Measurements from ENCODE around the gene DUSP9.
"Not testable (repeated sequence)": the region's sequence is repeated elsewhere in the genome, so short reads cannot be mapped to it uniquely, and the experiment has no call there.

DUSP9 gene, protein sequence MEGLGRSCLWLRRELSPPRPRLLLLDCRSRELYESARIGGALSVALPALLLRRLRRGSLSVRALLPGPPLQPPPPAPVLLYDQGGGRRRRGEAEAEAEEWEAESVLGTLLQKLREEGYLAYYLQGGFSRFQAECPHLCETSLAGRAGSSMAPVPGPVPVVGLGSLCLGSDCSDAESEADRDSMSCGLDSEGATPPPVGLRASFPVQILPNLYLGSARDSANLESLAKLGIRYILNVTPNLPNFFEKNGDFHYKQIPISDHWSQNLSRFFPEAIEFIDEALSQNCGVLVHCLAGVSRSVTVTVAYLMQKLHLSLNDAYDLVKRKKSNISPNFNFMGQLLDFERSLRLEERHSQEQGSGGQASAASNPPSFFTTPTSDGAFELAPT

DNA sequence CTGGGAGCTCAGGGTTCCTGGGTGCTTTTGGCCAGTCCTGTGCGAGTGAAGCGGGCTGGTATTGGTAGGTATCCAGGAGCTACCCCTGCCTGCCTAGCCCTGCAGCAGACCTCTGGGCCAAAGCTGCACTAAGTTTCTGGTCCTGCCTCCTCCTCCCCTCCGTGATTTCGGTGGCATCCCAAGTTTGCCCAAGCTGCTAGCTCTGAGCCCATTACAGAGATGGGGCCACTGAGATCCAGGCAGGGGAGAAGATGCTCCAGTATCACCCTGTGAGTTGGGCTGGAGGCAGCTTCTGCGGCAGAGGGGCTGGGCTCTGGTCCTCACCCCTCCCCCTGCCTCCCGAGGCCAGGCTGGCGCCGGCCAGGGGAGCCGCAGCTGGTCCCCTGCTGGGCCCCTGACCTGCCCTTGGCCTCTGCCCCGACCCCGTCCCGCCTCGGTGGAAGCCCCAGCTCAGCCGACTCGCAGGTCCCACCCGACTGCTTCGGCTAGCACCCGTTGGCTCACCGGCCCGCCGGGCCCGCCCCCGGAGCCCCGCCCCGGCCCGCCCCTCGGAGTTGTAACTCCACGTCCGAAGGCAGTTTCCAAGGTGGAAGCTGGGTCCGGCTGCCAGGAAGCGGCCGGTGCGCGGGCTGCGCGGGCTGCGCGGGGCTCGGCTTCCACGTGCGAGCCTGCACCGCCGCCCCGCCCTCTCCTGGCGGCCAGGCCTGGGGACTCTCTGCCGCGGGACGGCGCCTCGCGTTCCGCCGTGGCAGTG is at the start of gene DUSP9:
TSS of gene DUSP9 (plus strand) at position 584 of the 754 bp plus-strand sequence. CDS start 751 bp downstream, outside the sequence.
- DNase-seq, result no peak

DNA sequence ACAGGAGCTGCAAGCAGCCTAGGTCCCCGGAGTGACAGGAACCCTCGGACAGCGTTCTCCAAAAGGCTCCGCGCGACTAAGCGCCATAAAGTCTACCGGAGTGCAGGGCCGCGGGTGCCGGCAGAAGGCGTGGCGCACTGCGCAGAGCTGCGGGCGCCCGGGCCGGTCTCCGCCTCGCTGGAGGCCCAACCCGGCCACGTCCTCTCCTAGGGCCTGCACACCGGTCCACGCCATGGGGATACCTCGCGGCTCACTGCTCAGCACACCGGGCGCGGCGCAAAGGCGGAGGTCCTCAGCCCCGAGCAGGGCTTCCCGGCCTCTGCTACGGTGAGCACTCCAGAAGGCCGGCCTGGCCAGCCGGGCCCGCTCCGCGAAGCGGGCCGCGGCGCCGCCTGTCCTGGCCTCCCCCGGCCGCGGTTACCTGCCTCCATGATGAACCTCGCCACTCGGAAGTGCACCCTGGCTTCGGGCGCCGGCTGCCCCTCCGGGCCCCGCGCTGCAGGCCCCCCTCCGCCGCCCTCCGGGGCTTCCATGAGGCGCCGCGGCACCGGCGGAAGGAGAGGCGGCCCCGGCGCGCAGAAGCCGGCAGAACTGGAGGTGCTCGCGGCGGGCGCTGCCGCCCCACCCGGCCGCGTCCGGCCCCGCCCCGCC is 48.3 kb upstream of the DUSP9 start, which contains the start of gene CCNQ:
TSS of gene CCNQ (minus strand) at position 599 of the 651 bp plus-strand sequence. CDS start at position 533, 66 bp downstream.
- DNase-seq, result no peak

DNA sequence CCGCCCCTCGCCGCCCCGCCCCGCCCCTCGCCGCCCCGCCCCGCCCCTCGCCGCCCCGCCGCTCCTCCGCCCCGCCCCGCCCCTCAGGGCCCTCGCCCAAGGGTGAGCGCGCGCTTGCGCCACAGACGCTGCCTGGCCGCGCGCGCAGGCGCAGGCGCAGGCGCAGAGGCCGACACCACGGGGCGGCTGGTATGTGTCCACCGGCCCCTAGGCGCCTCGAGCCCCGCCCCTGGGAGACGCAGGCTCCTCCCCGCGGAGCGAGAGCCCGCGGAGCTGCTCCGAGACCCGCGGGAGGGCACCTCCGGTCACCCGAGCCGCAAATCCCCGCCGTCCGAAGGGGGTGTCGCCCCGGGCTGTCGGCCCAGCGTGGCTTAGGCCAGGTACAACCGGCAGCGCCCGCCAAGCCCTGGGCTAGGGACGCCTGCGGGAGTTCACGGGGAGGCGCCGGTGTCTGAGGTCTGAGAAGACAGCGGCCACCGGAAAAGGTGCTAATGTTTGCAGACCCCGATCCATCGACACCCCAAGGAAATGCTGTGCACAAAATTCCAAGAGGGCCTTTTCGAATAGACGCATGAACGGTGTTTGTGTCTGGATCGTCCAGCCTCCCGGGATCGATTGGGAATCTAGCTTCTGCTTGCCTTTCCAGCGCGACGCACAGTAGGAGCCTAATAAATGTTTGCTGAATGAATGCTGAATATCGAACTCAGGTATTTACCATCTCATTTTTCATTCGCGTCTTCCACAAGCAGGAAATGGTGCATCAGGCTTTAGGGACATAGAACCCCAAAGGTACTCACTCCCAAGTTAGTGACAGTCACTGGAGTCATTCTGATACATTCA is 47.6 kb upstream of the DUSP9 start:
- DNase-seq, result peak; percentile 53

DNA sequence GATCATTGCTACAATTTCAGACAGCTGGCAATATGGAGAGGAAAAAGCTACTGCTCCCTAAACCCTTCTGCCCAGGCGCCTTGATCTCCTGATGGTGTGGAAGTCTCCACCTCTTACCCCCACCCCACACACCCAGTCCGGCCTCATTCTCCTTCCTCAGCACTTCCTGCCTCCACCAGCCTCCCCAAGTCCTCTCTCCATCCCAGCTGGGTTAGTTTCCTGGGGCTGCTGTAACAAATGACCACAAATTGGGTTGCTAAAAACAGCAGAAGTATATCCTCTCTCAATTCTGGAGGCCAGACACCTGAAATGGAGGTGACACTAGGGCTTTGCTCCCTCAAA is 47.0 kb upstream of the DUSP9 start:
- DNase-seq, result no peak

DNA sequence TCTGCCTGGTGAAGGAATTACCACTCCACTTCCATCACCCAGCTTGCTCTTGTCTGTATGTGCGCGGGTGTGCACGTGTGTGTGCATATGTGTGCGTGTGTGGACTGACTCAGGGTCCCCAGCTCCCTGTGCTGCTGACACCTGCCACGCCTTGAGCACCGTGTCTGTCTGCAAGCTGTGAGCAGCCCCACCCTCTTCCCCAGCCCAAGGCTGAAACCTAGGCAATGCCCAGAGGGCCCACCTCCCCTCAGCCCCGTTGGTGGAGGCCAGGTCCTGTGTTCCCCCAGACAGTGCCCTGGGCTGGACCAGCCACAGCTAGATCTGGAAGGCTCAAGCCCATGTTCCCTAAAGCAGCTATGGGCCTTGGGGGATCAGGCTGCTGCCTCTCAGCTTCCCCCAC is 46.1 kb upstream of the DUSP9 start:
- no peak for DNase-seq

DNA sequence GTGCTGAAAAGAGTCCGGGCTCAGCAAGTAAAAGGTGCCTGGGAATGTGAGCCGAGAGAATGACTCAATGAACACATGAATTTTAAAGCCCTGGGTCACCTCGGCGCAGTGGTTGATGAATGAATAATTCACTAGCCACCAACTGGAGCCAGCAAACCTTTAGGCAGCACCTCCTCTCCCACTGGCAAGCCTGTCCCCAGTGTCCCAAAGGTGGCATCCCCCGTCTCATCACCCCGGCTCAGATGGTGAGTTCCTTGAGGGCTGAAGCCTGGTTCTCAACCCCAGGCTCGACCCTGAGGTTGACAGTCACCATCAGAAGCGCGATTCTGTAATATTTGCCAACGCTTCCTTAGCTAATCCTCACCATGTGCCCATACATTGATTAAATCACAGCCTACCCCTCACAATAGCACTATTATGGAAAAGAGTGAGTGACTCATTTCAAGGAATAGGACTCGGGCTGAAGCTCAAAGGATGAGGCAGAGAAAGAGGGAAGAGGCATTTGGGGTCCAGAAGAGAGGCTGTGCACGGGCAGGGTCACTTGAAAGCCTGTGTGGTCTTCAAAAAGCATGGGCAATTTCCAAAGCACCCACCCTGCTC is 45.4 kb upstream of the DUSP9 start:
- DNase-seq, result no peak

DNA sequence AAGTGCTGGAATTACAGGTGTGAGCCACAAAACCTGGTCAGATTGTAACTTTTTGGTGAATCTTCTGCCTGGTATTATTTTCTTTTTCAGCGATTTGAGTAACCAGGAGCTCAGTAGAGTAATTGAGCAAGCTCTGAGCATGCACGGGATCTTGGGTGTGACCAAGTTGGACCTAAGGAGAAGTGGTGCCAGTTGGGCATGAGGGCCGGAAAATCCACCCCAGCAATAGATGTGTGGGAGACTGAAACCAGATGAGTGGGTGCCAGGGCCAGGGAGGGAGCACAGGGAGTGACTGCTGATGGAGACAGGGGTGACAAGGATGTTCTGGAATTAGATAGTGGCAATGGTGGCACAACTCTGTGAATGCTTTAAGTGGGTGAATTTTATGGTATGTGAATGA is 44.4 kb upstream of the DUSP9 start:
- no peak for DNase-seq

DNA sequence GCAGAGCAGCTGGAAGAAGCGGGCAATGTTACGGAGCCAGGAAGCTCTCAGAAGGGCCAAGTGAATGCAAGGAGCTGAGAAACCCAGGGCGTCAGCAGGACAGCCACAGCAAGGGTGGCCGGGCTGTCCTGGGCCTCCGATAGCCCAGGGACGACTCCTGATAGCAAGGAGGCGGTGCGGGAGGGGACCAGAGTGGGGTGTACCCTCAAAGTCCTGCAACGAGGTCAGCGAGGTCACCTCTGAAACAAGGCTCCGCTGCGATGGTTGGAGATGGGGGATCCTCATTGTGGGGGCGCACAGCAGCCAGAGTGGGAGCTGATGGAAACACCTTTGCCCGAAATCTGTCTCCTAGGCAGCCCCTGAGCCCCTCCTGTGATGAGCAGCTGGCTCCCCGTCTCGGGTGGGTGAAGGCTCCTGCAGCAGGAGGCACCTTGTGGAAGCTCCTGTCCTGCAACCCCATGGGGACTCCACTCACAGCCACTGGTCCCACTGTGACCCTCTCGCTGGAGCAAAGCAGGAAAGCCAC is 43.8 kb upstream of the DUSP9 start:
- no peak for DNase-seq

DNA sequence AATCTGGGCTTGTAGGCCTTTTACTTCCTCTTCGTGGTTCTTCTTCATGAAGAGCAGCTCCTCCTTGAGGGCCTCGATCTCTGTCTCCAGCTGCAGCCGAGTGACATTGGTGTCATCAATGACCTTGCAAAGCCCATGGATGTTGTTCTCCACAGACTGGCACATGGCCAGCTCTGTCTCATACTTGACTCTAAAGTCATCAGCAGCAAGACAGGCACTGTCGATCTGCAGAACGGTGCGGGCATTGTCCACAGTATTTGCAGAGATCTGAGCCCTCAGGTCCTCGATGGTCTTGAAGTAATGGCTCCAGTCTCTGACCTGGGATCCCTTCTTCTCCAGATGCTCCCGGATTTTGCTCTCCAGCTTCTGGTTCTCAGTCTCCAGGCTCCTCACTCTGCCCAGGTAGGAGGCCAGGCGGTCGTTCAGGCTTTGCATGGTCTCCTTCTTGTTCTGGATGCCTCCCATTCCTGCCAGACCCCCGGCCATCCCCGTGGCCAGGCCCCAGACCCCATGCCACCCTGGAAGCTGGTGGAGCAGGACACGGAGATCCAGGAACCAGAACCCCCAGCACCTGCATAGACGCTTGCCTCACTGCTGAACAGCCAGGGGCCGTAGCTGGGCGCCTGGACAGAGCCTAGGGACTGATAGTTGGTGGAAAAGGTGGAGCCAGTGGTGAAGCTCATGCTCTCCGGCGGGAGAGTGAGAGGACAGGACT is 42.2 kb upstream of the DUSP9 start:
- DNase-seq, result not testable (repeated sequence)

DNA sequence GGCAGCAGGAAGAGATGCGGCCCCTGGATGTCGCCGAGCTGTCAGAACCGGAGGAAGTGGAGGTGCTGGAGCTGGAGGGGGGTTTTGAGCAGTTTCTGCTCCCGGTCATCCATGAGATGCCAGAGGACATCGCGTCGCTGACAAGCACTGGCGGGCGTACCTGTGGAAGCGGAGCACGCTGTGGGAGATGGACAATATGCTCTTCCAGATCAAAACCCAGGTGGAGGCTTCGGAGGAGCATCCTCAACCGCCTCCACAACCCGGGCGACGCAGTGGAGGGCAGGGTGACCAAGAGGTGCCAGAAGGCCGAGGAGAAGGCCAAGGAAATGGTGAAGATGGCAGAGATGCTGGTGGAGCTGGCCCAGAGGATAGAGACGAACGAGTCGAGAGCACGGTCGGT is 40.5 kb upstream of the DUSP9 start:
- DNase-seq, result no peak

DNA sequence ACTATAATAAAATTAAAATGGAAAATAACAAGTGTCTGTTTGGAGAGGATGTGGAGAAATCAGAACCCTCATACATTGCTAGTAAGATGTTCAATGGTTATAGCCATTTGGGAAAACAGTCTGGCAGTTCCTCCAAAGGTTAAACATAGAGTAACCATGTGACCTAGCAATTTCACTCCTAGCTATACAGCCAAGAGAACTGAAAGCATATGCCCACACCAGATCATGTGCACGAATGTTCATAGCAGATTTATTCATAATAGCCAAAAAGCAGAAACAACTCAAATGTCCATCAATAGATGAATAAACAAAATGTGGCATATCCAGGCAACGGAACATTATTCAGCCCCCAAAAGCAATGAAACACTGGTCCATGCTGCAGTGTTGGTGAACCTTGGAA is 38.6 kb upstream of the DUSP9 start:
- DNase-seq, result no peak

DNA sequence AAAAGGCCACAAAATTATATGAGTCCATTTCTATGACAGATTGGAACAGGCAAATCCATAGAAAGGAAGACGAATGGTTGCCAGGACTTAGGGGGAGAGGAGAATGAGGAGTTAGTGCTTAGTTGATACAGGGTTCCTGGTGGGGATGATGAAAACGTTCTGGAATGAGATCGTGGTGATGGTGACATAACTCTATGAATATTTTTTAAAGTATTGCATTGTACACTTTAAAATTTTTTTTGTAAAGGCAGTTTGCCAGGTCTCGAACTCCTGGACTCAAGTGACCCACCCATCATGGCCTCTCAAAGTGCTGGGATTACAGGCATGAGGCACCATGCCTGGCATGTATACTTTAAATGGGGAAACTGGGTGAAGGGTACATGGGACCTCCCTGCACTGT is 38.2 kb upstream of the DUSP9 start:
- no peak for DNase-seq

DNA sequence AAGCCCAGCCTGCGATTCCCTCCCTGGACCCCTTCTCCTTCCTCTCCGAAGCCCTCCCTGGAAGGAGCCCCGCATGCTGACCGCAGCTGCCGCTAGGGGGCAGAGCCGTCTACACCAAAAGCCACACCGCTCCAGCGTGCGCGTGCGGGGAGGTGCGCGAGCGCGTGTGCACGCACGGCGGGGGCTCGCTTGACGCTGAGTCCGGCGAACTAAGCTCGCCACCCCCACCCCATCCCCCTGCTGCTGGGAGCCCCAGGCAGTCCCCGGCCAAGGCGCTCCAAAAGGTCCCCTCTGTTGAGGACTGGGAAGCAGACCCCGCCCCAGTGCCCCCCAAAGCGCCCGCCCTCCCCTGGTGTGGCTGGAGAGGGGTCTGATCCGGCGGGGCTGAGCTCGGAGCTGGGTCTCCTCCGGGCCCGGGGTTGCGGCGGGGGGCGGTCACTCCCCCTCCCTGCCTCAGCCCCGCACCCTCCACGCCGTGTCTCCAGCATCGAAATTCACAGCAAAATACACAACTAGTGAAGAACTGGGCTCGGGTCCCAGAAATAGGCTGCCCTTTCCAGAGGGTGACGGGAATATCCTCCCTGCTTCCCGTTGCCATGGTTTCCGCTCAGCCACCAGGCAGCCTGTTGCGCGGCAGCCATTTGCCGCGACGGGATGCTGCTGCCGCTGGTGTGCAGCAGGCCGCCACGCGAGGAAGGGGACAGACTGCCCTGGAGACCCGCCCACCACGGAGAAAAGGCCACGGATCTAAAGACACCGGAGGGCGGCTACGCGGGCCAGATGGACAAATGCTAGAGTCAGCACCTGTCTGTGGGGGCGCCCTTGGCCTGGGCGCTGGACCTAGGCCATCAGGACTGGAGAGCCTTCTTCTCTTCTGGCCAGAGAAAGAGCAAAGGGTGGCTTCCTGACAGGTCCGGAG is 36.8 kb upstream of the DUSP9 start:
- no peak for DNase-seq

DNA sequence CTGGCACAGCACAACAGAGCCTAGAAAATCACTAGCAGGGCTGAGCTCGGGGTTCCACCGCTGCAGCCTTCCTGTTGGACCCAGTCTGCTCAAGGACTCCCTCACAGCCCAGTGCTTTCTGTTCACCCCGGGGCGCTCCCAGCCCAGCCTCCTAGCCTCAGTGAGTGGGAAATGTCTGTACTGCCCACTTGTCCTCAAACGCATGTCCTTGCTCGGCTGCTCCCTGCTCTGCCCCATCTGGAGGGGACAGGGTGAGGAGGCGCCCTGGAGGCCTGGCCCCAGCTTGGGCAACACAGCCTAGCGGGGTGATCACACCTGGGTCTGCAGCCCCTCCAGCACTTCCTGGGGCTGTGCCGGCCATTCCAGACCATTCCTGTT is 36.2 kb upstream of the DUSP9 start:
- no peak for DNase-seq

DNA sequence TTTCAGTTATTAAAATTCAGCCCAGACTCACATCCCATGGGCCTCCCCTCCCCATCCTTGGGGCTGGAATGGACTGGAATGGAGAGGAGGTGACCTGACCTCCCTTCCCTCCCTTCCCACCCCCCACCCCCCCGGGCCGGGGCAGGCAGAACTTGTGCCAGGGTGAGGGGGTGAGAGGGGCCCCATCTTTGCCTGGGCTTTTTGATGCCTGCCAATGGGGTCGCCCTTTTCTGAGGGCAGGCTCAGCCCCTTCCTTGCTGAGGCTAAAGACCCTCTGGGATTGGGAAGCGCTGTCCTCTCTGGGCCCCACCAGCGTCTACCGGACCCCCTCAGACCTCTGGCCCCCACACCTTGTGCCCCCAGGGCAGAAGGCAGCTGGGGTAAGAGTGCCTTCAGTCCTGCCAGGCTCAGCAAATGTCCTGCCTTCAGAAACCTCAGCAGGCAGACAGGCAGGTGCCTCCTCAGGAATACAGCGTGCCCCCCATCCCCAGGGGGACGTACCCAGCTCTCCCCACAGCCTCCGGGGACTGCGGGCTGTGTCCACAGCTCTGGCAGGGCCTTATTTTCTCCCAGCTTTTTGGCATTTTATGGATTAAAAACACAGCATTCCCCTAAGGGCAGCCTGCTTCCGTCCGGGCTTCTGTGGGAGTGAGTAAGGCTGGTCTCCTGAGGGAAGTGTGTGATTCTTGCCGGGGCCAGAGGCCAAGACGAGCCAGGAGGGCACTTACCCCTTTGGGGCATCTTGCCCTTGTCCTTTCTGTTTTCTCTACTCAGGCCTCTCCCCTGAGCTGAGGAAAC is 35.5 kb upstream of the DUSP9 start:
- DNase-seq, result no peak

DNA sequence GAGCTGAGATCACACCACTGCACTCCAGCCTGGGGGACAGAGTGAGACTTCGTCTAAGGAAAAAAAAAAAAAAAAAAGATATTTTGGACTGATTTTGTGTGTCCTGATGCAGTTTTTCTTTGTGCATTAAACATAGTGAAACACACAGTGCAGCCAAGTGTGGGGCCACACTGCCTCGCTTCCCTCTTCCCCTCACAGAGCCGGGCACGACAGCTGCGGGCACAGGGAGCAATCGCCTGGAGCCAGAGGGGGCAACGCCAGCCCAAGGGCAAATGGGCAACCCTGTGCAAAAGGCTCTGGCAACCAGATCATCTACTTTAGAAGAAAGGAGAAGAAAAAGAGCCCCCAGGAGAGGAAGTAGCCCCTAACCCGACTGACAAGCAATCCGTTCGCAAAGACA is 34.6 kb upstream of the DUSP9 start:
- no peak for DNase-seq

DNA sequence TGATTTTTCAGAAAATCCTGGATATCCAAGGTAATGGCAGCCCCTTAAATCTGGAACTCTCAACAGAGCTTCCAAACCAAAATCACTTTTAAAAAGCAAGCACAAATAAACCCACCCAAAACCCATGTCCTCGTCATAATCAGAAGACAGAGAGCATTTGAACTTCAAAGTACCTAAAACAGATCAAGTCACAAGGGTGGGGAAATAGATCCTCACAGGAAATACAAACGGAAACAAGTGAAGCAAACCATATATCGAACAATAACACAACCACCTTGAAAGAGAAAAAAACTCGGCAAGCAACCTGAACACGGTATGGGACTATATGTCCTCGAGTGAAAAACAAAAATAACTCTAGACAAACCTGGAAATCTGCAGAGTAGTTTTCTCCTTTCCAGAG is 32.2 kb upstream of the DUSP9 start:
- no peak for DNase-seq

DNA sequence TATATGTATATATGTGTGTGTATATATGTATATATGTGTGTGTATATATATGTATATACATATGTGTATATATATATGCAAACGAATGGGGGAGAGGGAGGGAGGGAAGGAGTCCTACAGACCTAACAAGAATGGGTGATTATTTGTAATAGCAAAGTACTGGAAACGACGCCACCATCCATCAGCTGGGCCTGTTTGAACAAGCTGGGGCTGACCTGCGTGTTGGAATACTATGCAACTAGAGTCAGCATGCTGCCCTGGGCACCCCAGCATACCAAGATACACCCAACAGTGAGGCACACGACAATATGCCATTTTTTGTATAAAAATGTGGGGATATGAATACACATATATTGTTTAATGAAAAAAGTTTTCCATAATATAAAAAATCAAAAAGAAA is 26.4 kb upstream of the DUSP9 start:
- DNase-seq, result no peak

DNA sequence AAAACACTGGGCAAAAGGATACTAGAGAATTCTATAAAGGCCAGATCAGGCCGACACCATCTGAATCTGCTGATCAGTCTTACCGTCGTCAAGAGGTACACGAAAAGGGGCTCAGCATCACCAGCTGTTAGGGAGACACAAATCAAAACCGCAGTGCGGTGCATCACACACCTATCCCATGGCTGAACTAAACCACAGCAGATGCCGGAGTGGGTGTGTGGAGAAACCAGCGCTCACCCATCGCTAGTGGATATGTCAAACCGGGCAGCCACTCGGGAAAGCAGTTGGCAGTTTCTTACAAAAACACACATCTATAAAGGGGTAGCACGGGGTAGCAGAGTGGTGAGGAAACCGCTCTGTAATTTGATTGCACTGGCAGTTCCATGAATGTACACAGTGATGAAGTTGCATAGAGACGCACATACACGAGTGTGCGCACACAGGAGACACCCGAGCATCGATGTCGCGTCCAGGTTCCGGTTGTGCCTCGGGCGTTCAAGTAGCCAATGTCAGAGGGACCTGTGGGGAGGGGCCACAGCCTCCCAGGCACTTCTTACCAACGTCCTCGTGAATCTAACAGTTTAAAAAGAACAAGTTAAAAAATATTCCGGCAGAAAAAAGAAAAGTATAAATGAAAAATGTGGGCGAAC is 24.9 kb upstream of the DUSP9 start:
- no peak for DNase-seq
